Astrocyte (in vitro differentiated cells and primary cell): ENCODE measurements around the gene EXOC6B. TPM values are rescaled to one million over a fixed set of nuclear protein-coding genes. Genes with fewer than 3 reads are reported as not detected.

ENCODE experiments used
- DNase-seq: peaks from one replicate; pipeline ENCODE4 v3.0.0-alpha.2; 2010; ENCODE audit warnings: low read depth
- FAIRE-seq: peaks from 2 replicates; lab custom pipeline; 2011; peaks lifted over from hg19 to GRCh38; lab: Jason Lieb, UNC
- H2AFZ ChIP-seq: 2 replicates; pipeline ENCODE4 v1.6.0; 2012; ENCODE audit warnings: low read depth, low read length, inconsistent platforms
- H3K27ac ChIP-seq: 2 replicates; pipeline ENCODE4 v1.5.1; 2011; ENCODE audit warnings: low read depth, low read length, inconsistent platforms
- H3K27me3 ChIP-seq: 2 replicates; pipeline ENCODE4 v1.6.0; 2011; ENCODE audit warnings: low read length, inconsistent platforms; ENCODE audit not compliant: insufficient read depth
- H3K36me3 ChIP-seq: 2 replicates; pipeline ENCODE4 v1.5.1; 2011; ENCODE audit warnings: low read length, inconsistent platforms; ENCODE audit not compliant: insufficient read depth
- H3K4me1 ChIP-seq: 2 replicates; pipeline ENCODE4 v1.5.1; 2011; ENCODE audit warnings: low read length, inconsistent platforms; ENCODE audit not compliant: insufficient read depth
- H3K4me2 ChIP-seq: 2 replicates; pipeline ENCODE4 v1.6.0; 2012; ENCODE audit warnings: low read length, inconsistent platforms
- H3K4me3 ChIP-seq: 2 replicates; pipeline ENCODE4 v1.5.1; 2011; ENCODE audit warnings: low read depth, mild to moderate bottlenecking, low read length, inconsistent platforms; ENCODE audit not compliant: insufficient read depth
- H3K79me2 ChIP-seq: 2 replicates; pipeline ENCODE4 v1.6.0; 2012; ENCODE audit warnings: mild to moderate bottlenecking, low read length, inconsistent platforms; ENCODE audit not compliant: insufficient read depth
- H3K9ac ChIP-seq: 2 replicates; pipeline ENCODE4 v1.6.0; 2012; ENCODE audit warnings: mild to moderate bottlenecking, low read length, inconsistent platforms
- H3K9me3 ChIP-seq: 2 replicates; pipeline ENCODE4 v1.5.1; 2012; ENCODE audit warnings: low read depth, mild to moderate bottlenecking, low read length, inconsistent platforms; ENCODE audit not compliant: insufficient read depth
- H4K20me1 ChIP-seq: 2 replicates; pipeline ENCODE4 v1.6.0; 2012; ENCODE audit warnings: low read length, inconsistent platforms; ENCODE audit not compliant: insufficient read depth
- H3K27ac Mint-ChIP-seq: one replicate; pipeline ENCODE4 v1.8.0; 2021; ENCODE audit warnings: mild to moderate bottlenecking, mixed read lengths; ENCODE audit not compliant: unreplicated experiment
- H3K27me3 Mint-ChIP-seq: one replicate; pipeline ENCODE4 v1.8.0; 2021; ENCODE audit warnings: low read depth, mixed read lengths; ENCODE audit not compliant: unreplicated experiment
- H3K36me3 Mint-ChIP-seq: one replicate; pipeline ENCODE4 v1.8.0; 2021; ENCODE audit warnings: low read depth, mixed read lengths; ENCODE audit not compliant: unreplicated experiment
- H3K4me1 Mint-ChIP-seq: one replicate; pipeline ENCODE4 v1.8.0; 2021; ENCODE audit warnings: low read depth, mixed read lengths; ENCODE audit not compliant: unreplicated experiment
- H3K4me3 Mint-ChIP-seq: one replicate; pipeline ENCODE4 v1.8.0; 2021; ENCODE audit warnings: mild to moderate bottlenecking, moderate library complexity, mixed read lengths; ENCODE audit not compliant: unreplicated experiment
- H3K9me3 Mint-ChIP-seq: one replicate; pipeline ENCODE4 v1.8.0; 2021; ENCODE audit warnings: mild to moderate bottlenecking, mixed read lengths; ENCODE audit not compliant: unreplicated experiment
- CTCF ChIP-seq: IDR thresholded peaks from 2 replicates; pipeline ENCODE4 v1.5.1; 2011; ENCODE audit warnings: low read depth, mild to moderate bottlenecking, inconsistent platforms, low read length, moderate library complexity; ENCODE audit not compliant: insufficient read depth
- EZH2 ChIP-seq: IDR thresholded peaks from 2 replicates; pipeline ENCODE4 v1.6.1; 2012; ENCODE audit warnings: mild to moderate bottlenecking, low read length, inconsistent platforms; ENCODE audit not compliant: insufficient read depth
- total RNA-seq: library from RNA; stranded (reverse); gene quantifications from 2 replicates; pipeline ENCODE4 v1.2.1, GENCODE V29; 2021

The EXOC6B gene
- total RNA-seq, 1 donor from 2014 or later, result 31.8 TPM

GRCh38 chr2:72638600-72639211 is 187.1 kb downstream of the EXOC6B start:
- no peaks in the 10 kb centered on the region for H3K36me3 ChIP-seq
- H3K79me2 ChIP-seq, result no peaks in the 10 kb centered on the region
- TF ChIP-seq EZH2 (no peak), CTCF (no peak)
- no peak overlapping the region for H2AFZ ChIP-seq
- Mint-ChIP-seq H3K4me3 (no peak overlapping the region), H3K9me3 (peaks cover 7% of the 10 kb centered on the region), H3K27me3 (no peaks in the 10 kb centered on the region), H3K4me1 (no peaks in the 10 kb centered on the region), H3K27ac (no peak overlapping the region), H3K36me3 (peaks cover 7% of the 10 kb centered on the region)
- H3K4me2 ChIP-seq, result no peak overlapping the region
- no peak overlapping the region for H3K9ac ChIP-seq
- peaks cover 17% of the 10 kb centered on the region for H4K20me1 ChIP-seq
- H3K27me3 ChIP-seq, result no peaks in the 10 kb centered on the region
- FAIRE-seq (no peak), DNase-seq (no peak)
- no peak overlapping the region for H3K27ac ChIP-seq
- H3K4me1 ChIP-seq, result no peaks in the 10 kb centered on the region
- no peaks in the 10 kb centered on the region for H3K9me3 ChIP-seq
- no peak overlapping the region for H3K4me3 ChIP-seq

GRCh38 chr2:72636210-72636609 is 189.6 kb downstream of the EXOC6B start:
- TF ChIP-seq CTCF, result no peak
- no peak for TF ChIP-seq EZH2
- Histone ChIP-seq H3K4me2 (no peak overlapping the region), H3K27ac (no peak overlapping the region), H3K4me1 (no peaks in the 10 kb centered on the region), H4K20me1 (peaks cover 17% of the 10 kb centered on the region), H3K36me3 (no peaks in the 10 kb centered on the region), H3K27me3 (no peaks in the 10 kb centered on the region), H2AFZ (no peak overlapping the region), H3K9ac (no peak overlapping the region), H3K9me3 (no peaks in the 10 kb centered on the region), H3K4me3 (no peak overlapping the region), H3K79me2 (no peaks in the 10 kb centered on the region)
- Mint-ChIP-seq H3K27me3 (no peaks in the 10 kb centered on the region), H3K4me3 (no peak overlapping the region), H3K36me3 (peaks cover 5% of the 10 kb centered on the region), H3K9me3 (peaks cover 5% of the 10 kb centered on the region), H3K4me1 (no peaks in the 10 kb centered on the region), H3K27ac (no peak overlapping the region)
- DNase-seq (no peak), FAIRE-seq (no peak)

GRCh38 chr2:72630767-72631166 is 195.1 kb downstream of the EXOC6B start:
- no peaks in the 10 kb centered on the region for H3K9me3 Mint-ChIP-seq
- no peak overlapping the region for H2AFZ ChIP-seq
- peaks cover 15% of the 10 kb centered on the region for H4K20me1 ChIP-seq
- H3K36me3 ChIP-seq, result no peaks in the 10 kb centered on the region
- no peaks in the 10 kb centered on the region for H3K4me1 ChIP-seq
- no peaks in the 10 kb centered on the region for H3K79me2 ChIP-seq
- no peaks in the 10 kb centered on the region for H3K9me3 ChIP-seq
- no peak overlapping the region for H3K4me3 Mint-ChIP-seq
- no peaks in the 10 kb centered on the region for H3K36me3 Mint-ChIP-seq
- no peak overlapping the region for H3K4me3 ChIP-seq
- TF ChIP-seq EZH2 (no peak), CTCF (no peak)
- H3K4me1 Mint-ChIP-seq, result peaks cover 4% of the 10 kb centered on the region
- H3K4me2 ChIP-seq, result no peak overlapping the region
- H3K27me3 Mint-ChIP-seq, result no peaks in the 10 kb centered on the region
- H3K27me3 ChIP-seq, result no peaks in the 10 kb centered on the region
- H3K9ac ChIP-seq, result no peak overlapping the region
- FAIRE-seq (no peak), DNase-seq (no peak)
- H3K27ac Mint-ChIP-seq, result no peak overlapping the region
- H3K27ac ChIP-seq, result no peak overlapping the region
